ENCODE measurements around the gene MS4A13.

MS4A13 gene

GRCh38 chr11:60469723-60470122, 45.5 kb upstream of the MS4A13 start:
- ChIA-PET POLR2A (no interaction called here), CTCF (interaction anchor here (0.6 kb wide), 1 partner anchor 551 kb away, joined by 3 read pairs; no protein-coding TSS in a partner anchor)
- H3K4me3 ChIP-seq (ENCODE audit: low read depth, low read length), result no peak overlapping the region
- H3K4me1 ChIP-seq (ENCODE audit: control insufficient read depth, insufficient read depth, low read length), result no peaks in the 10 kb centered on the region
- H3K36me3 ChIP-seq (ENCODE audit: control insufficient read depth in 2 of 2, insufficient read depth in 1 of 2, low read length in 2 of 2), result no peaks in the 10 kb centered on the region
- no peaks in the 10 kb centered on the region for H3K9me3 ChIP-seq (ENCODE audit: control insufficient read depth, insufficient read depth, low read depth, low read length)
- H3K27ac ChIP-seq (ENCODE audit: extremely low read depth, low read depth, low read length), result no peak overlapping the region
- no peak for TF ChIP-seq ZNF610 (tag by site-specific recombination; IDR thresholded peaks at IDR 0.05; ENCODE audit: borderline replicate concordance)
- no peak for TF ChIP-seq SETDB1 (IDR thresholded peaks at IDR 0.05; ENCODE audit: insufficient read length, low read length)
- TF ChIP-seq ZNF155 (tag by site-specific recombination; IDR thresholded peaks at IDR 0.05), result no peak
- no peak for TF ChIP-seq ZFHX2 (tag by site-specific recombination; conservative IDR thresholded peaks at IDR 0.05)
- TF ChIP-seq SP3 (tag by site-specific recombination; IDR thresholded peaks at IDR 0.05), result no peak
- no peak for TF ChIP-seq ZNF148 (tag by site-specific recombination; IDR thresholded peaks at IDR 0.05; ENCODE audit: borderline replicate concordance)
- TF ChIP-seq ZNF596 (tag by site-specific recombination; IDR thresholded peaks at IDR 0.05), result no peak
- TF ChIP-seq ZNF280C (tag by site-specific recombination; IDR thresholded peaks at IDR 0.05), result no peak
- no peak for TF ChIP-seq BCL11A (tag by site-specific recombination; IDR thresholded peaks at IDR 0.05; ENCODE audit: low read depth)
- no peak for TF ChIP-seq ZSCAN23 (tag by site-specific recombination; IDR thresholded peaks at IDR 0.05)
- no peak for TF ChIP-seq SALL2 (tag by site-specific recombination; IDR thresholded peaks at IDR 0.05; ENCODE audit: borderline replicate concordance)
- no peak for TF ChIP-seq ZNF18 (tag by site-specific recombination; IDR thresholded peaks at IDR 0.05)
- no peak for TF ChIP-seq ZNF174 (tag by site-specific recombination; IDR thresholded peaks at IDR 0.05)
- no peak for TF ChIP-seq ZNF311 (tag by site-specific recombination; IDR thresholded peaks at IDR 0.05; ENCODE audit: borderline replicate concordance)

GRCh38 chr11:60477035-60477445, 38.2 kb upstream of the MS4A13 start:
- POLR2A ChIA-PET, result no interaction called here
- H3K4me1 ChIP-seq (ENCODE audit: control insufficient read depth, insufficient read depth, low read length), result no peaks in the 10 kb centered on the region
- H3K9me3 ChIP-seq (ENCODE audit: control insufficient read depth, insufficient read depth, low read depth, low read length), result no peaks in the 10 kb centered on the region
- H3K27ac ChIP-seq (ENCODE audit: extremely low read depth, low read depth, low read length), result no peak overlapping the region
- CTCF ChIA-PET, result no interaction called here
- H3K36me3 ChIP-seq (ENCODE audit: control insufficient read depth in 2 of 2, insufficient read depth in 1 of 2, low read length in 2 of 2), result no peaks in the 10 kb centered on the region
- H3K4me3 ChIP-seq (ENCODE audit: low read depth, low read length), result no peak overlapping the region
- no peak for TF ChIP-seq ZNF791 (tag by site-specific recombination; IDR thresholded peaks at IDR 0.05)
- TF ChIP-seq ZNF311 (tag by site-specific recombination; IDR thresholded peaks at IDR 0.05; ENCODE audit: borderline replicate concordance), result no peak
- no peak for TF ChIP-seq ZBTB17 (tag by site-specific recombination; IDR thresholded peaks at IDR 0.05)
- TF ChIP-seq ZNF701 (tag by site-specific recombination; IDR thresholded peaks at IDR 0.05), result no peak
- TF ChIP-seq ZNF10 (tag by site-specific recombination; IDR thresholded peaks at IDR 0.05), result no peak
- no peak for TF ChIP-seq ZSCAN4 (tag by site-specific recombination; IDR thresholded peaks at IDR 0.05)
- TF ChIP-seq MZF1 (tag by site-specific recombination; IDR thresholded peaks at IDR 0.05; ENCODE audit: borderline replicate concordance), result no peak
- TF ChIP-seq ZNF449 (tag by site-specific recombination; IDR thresholded peaks at IDR 0.05), result no peak
- TF ChIP-seq ZNF280D (tag by site-specific recombination; IDR thresholded peaks at IDR 0.05), result no peak
- no peak for TF ChIP-seq REPIN1 (tag by site-specific recombination; IDR thresholded peaks at IDR 0.05; ENCODE audit: low read depth)
- TF ChIP-seq ZSCAN16 (tag by site-specific recombination; IDR thresholded peaks at IDR 0.05), result no peak

Data from HEK293 (cell line).